Trophoblast cell (in vitro differentiated cells and primary cell): ENCODE measurements around the gene FBXL2.

Source experiments
- DNase-seq, 2 donors: peaks; one replicate each; pipeline ENCODE4 v3.0.0-alpha.2; 2016
- H2AFZ ChIP-seq: 2 replicates; pipeline ENCODE4 v1.6.1; 2013; ENCODE audit warnings: low read length, moderate library complexity, mild to moderate bottlenecking; ENCODE audit not compliant: insufficient read depth, poor library complexity
- H2AK5ac ChIP-seq: 2 replicates; pipeline ENCODE4 v1.6.1; 2013; ENCODE audit warnings: mild to moderate bottlenecking, low read length
- H2BK120ac ChIP-seq: 2 replicates; pipeline ENCODE4 v1.6.1; 2013; ENCODE audit warnings: low read length, mild to moderate bottlenecking, moderate library complexity; ENCODE audit not compliant: insufficient read depth, poor library complexity
- H2BK12ac ChIP-seq: 2 replicates; pipeline ENCODE4 v1.6.1; 2013; ENCODE audit warnings: mild to moderate bottlenecking, low read length, moderate library complexity
- H2BK5ac ChIP-seq: 2 replicates; pipeline ENCODE4 v1.6.1; 2013; ENCODE audit warnings: low read length, low read depth, moderate library complexity, mild to moderate bottlenecking; ENCODE audit not compliant: poor library complexity
- H3K14ac ChIP-seq: 2 replicates; pipeline ENCODE4 v1.6.1; 2013; ENCODE audit warnings: mild to moderate bottlenecking, low read length
- H3K18ac ChIP-seq: 2 replicates; pipeline ENCODE4 v1.6.1; 2013; ENCODE audit warnings: mild to moderate bottlenecking, low read length
- H3K23ac ChIP-seq: 2 replicates; pipeline ENCODE4 v1.6.1; 2013; ENCODE audit warnings: low read length
- H3K27ac ChIP-seq: 2 replicates; pipeline ENCODE4 v1.5.1; 2013; ENCODE audit warnings: low read depth, mild to moderate bottlenecking, inconsistent platforms, low read length, moderate library complexity
- H3K27me3 ChIP-seq: 2 replicates; pipeline ENCODE4 v1.6.1; 2013; ENCODE audit warnings: inconsistent platforms, mild to moderate bottlenecking, low read length, moderate library complexity; ENCODE audit not compliant: insufficient read depth
- H3K36me3 ChIP-seq, 2 experiments: 1 replicate in 1 of 2; 2 replicates in 1 of 2; pipeline ENCODE4 v1.6.1; 2013; ENCODE audit warnings: low read length in 2 of 2, mild to moderate bottlenecking in 2 of 2, moderate library complexity in 1 of 2; ENCODE audit not compliant: insufficient read depth in 2 of 2, control insufficient read depth in 1 of 2
- H3K4ac ChIP-seq: 2 replicates; pipeline ENCODE4 v1.6.1; 2013; ENCODE audit warnings: low read depth, mild to moderate bottlenecking, low read length, moderate library complexity
- H3K4me1 ChIP-seq, 2 experiments: 1 replicate in 1 of 2; 2 replicates in 1 of 2; pipeline ENCODE4 v1.6.1; 2013; ENCODE audit warnings: low read length in 2 of 2, mild to moderate bottlenecking in 2 of 2, moderate library complexity in 1 of 2; ENCODE audit not compliant: insufficient read depth in 2 of 2, control insufficient read depth in 1 of 2
- H3K4me2 ChIP-seq: 2 replicates; pipeline ENCODE4 v1.6.1; 2013; ENCODE audit warnings: inconsistent platforms, mild to moderate bottlenecking, low read length, moderate library complexity
- H3K4me3 ChIP-seq: 2 replicates; pipeline ENCODE4 v1.5.1; 2013; ENCODE audit warnings: mild to moderate bottlenecking, low read depth, low read length, inconsistent platforms
- H3K79me1 ChIP-seq: one replicate; pipeline ENCODE4 v1.6.1; 2013; ENCODE audit warnings: low read length
- H3K79me2 ChIP-seq: 2 replicates; pipeline ENCODE4 v1.6.1; 2013; ENCODE audit warnings: low read length, mild to moderate bottlenecking; ENCODE audit not compliant: control insufficient read depth, insufficient read depth, poor library complexity
- H3K9ac ChIP-seq: 2 replicates; pipeline ENCODE4 v1.6.1; 2013; ENCODE audit warnings: mild to moderate bottlenecking, low read length
- H3K9me3 ChIP-seq: 2 replicates; pipeline ENCODE4 v1.6.1; 2013; ENCODE audit warnings: low read depth, mild to moderate bottlenecking, control low read depth, inconsistent platforms, low read length; ENCODE audit not compliant: insufficient read depth
- H4K12ac ChIP-seq: 2 replicates; pipeline ENCODE4 v1.6.1; 2013; ENCODE audit warnings: low read depth, mild to moderate bottlenecking, low read length, moderate library complexity
- H4K8ac ChIP-seq: 2 replicates; pipeline ENCODE4 v1.6.1; 2013; ENCODE audit warnings: low read depth, mild to moderate bottlenecking, low read length, moderate library complexity
- H4K91ac ChIP-seq: one replicate; pipeline ENCODE4 v1.6.1; 2013; ENCODE audit warnings: low read depth, mild to moderate bottlenecking, low read length, moderate library complexity
- WGBS: extraction: QIAGEN DNeasy Blood & Tissue Kit; methylation state at CpG from one replicate; pipeline ENCODE4 v1.1.7; 2013; ENCODE audit warnings: missing lambda C conversion rate; ENCODE audit not compliant: insufficient read length, insufficient coverage; ENCODE audit errors: extremely low coverage; 5-methylcytosine and 5-hydroxymethylcytosine counted together

The FBXL2 gene

GRCh38 chr3:33383951-33384350 is 106.7 kb downstream of the FBXL2 start:
- Histone ChIP-seq H3K4ac (no peak overlapping the region), H2BK5ac (no peak overlapping the region), H3K27ac (no peak overlapping the region), H4K8ac (no peak overlapping the region), H4K91ac (no peak overlapping the region), H2AFZ (no peak overlapping the region), H3K4me1 (no peaks in the 10 kb centered on the region), H3K9me3 (peaks cover 2% of the 10 kb centered on the region), H3K9ac (no peak overlapping the region), H4K12ac (no peak overlapping the region), H3K27me3 (no peaks in the 10 kb centered on the region), H2BK120ac (no peak overlapping the region), H3K4me3 (no peak overlapping the region), H3K4me2 (no peak overlapping the region), H3K14ac (no peak overlapping the region), H3K79me1 (no peaks in the 10 kb centered on the region), H3K79me2 (no peaks in the 10 kb centered on the region), H3K23ac (no peak overlapping the region), H2AK5ac (no peak overlapping the region), H3K18ac (no peak overlapping the region), H3K36me3 (peaks cover 22 to 23% of the 10 kb centered on the region in 2 experiments), H2BK12ac (no peak overlapping the region)
- WGBS = no CpG with 5 or more reads among the region's 12 CpGs
- peak; percentile 54 to 66 for DNase-seq

DNA sequence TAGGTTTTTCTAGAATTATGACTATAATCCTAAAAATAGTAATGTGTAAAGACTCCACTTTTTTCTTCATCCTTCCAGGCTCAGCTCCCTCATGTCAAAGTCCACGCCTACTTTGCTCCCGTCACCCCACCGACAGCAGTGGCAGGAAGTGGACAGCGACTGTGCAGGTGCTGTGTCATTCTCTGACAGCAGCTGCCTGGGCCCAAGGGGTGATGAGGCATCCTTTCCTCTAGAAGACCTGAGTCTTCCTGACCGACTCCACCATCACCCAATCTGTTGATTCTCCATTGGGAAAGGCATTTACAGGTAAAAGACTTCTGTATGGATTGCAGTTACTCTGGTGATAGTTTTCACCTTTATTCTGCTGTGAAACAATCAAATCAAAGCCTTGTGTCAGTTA is 108.2 kb downstream of the FBXL2 start:
- H3K4me2 ChIP-seq = no peak overlapping the region
- no peak overlapping the region for H4K8ac ChIP-seq
- no peak overlapping the region for H2AFZ ChIP-seq
- H3K27ac ChIP-seq = no peak overlapping the region
- H3K9me3 ChIP-seq = peaks cover 2% of the 10 kb centered on the region
- no peaks in the 10 kb centered on the region for H3K79me2 ChIP-seq
- no peaks in the 10 kb centered on the region for H3K27me3 ChIP-seq
- no peak overlapping the region for H3K4ac ChIP-seq
- H4K91ac ChIP-seq = no peak overlapping the region
- no peak overlapping the region for H2BK12ac ChIP-seq
- no peak overlapping the region for H3K9ac ChIP-seq
- WGBS = no CpG with 5 or more reads among the region's 5 CpGs
- H3K23ac ChIP-seq = no peak overlapping the region
- no peak overlapping the region for H2BK5ac ChIP-seq
- no peak overlapping the region for H3K18ac ChIP-seq
- H4K12ac ChIP-seq = no peak overlapping the region
- peaks cover 25 to 30% of the 10 kb centered on the region in 2 experiments for H3K36me3 ChIP-seq
- no peak overlapping the region for H3K14ac ChIP-seq
- no peak for DNase-seq
- H2BK120ac ChIP-seq = no peak overlapping the region
- no peak overlapping the region for H2AK5ac ChIP-seq
- no peaks in the 10 kb centered on the region for H3K79me1 ChIP-seq
- no peaks in the 10 kb centered on the region for H3K4me1 ChIP-seq
- H3K4me3 ChIP-seq = no peak overlapping the region

DNA sequence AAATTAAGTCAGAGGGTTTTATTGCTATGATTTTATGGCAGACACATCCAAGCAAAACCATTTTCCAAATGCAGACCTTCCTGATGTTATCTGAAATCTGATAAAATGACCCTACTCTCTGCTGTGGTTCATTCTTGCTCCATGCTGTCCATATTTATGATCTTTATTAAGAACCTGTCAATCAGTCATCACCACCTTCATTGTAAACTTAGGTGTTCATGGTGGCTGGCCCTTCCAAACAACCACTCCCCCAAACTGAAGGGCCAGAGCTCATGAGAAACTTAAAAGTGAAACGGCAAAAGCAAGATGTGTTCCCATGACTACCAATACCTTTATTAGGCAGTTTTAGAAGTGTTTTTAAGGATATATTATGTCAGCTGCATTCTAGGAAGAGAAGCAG is 109.4 kb downstream of the FBXL2 start:
- no peak overlapping the region for H2BK12ac ChIP-seq
- no peak overlapping the region for H2AK5ac ChIP-seq
- no peaks in the 10 kb centered on the region for H3K79me1 ChIP-seq
- no peak overlapping the region for H3K4ac ChIP-seq
- no peak overlapping the region for H2BK120ac ChIP-seq
- H3K79me2 ChIP-seq = no peaks in the 10 kb centered on the region
- no peak overlapping the region for H3K23ac ChIP-seq
- no peak for DNase-seq
- H3K14ac ChIP-seq = no peak overlapping the region
- H3K4me1 ChIP-seq = no peaks in the 10 kb centered on the region
- no peak overlapping the region for H3K9ac ChIP-seq
- no peak overlapping the region for H4K91ac ChIP-seq
- H2BK5ac ChIP-seq = no peak overlapping the region
- H3K27ac ChIP-seq = no peak overlapping the region
- peaks cover 2% of the 10 kb centered on the region for H3K9me3 ChIP-seq
- H2AFZ ChIP-seq = no peak overlapping the region
- no peak overlapping the region for H4K12ac ChIP-seq
- H3K4me3 ChIP-seq = no peak overlapping the region
- no CpG with 5 or more reads among the region's 1 CpG for WGBS
- no peak overlapping the region for H3K4me2 ChIP-seq
- peaks cover 27 to 35% of the 10 kb centered on the region in 2 experiments for H3K36me3 ChIP-seq
- no peaks in the 10 kb centered on the region for H3K27me3 ChIP-seq
- H3K18ac ChIP-seq = no peak overlapping the region
- no peak overlapping the region for H4K8ac ChIP-seq

GRCh38 chr3:33388374-33389100 is 111.3 kb downstream of the FBXL2 start:
- Histone ChIP-seq H2AK5ac (no peak overlapping the region), H2AFZ (no peak overlapping the region), H3K4me2 (no peak overlapping the region), H3K23ac (no peak overlapping the region), H3K27me3 (no peaks in the 10 kb centered on the region), H3K9me3 (peaks cover 2% of the 10 kb centered on the region), H2BK5ac (no peak overlapping the region), H3K4me3 (no peak overlapping the region), H4K8ac (no peak overlapping the region), H2BK12ac (no peak overlapping the region), H3K79me1 (no peaks in the 10 kb centered on the region), H4K12ac (no peak overlapping the region), H3K4me1 (no peaks in the 10 kb centered on the region), H3K4ac (no peak overlapping the region), H3K36me3 (peaks cover 33 to 45% of the 10 kb centered on the region in 2 experiments), H3K18ac (no peak overlapping the region), H4K91ac (no peak overlapping the region), H3K79me2 (no peaks in the 10 kb centered on the region), H3K14ac (no peak overlapping the region), H3K27ac (no peak overlapping the region), H3K9ac (no peak overlapping the region), H2BK120ac (no peak overlapping the region)
- no peak for DNase-seq
- no CpG with 5 or more reads among the region's 7 CpGs for WGBS
